ENCODE measurements around the gene CIDEC. TPM values are rescaled to one million over a fixed set of nuclear protein-coding genes. Genes with fewer than 3 reads are reported as not detected.

The CIDEC gene
- total and polyA plus RNA-seq, 9 of the 15 experiments (the other 6 are each of a cell fraction or from before 2014, with no cell fraction given): not detected

GRCh38 chr3:9890249-9891071 is 10.4 kb upstream of the CIDEC start, which contains the start of gene JAGN1 (continued):
- TF ChIP-seq CUX1 (CRISPR knock-in tag; IDR thresholded peaks at IDR 0.05): 0 out of 2 replicates have a peak, but pooled peaks have one; percentile 27
- TF ChIP-seq CCAR2 (IDR thresholded peaks at IDR 0.05; ENCODE audit: low read depth, low read length): no peak
- TF ChIP-seq HMGN3 (IDR thresholded peaks at IDR 0.05; ENCODE audit: borderline replicate concordance, extremely low read depth, insufficient read length, low read depth, low read length): peak; percentile 86
- 0 out of 2 replicates have a peak, but pooled peaks have one; percentile 7 for TF ChIP-seq STAG1 (CRISPR knock-in tag; IDR thresholded peaks at IDR 0.05; ENCODE audit: borderline replicate concordance)
- TF ChIP-seq RBM34 (IDR thresholded peaks at IDR 0.05; ENCODE audit: borderline replicate concordance, insufficient read depth, low read length): no peak
- TF ChIP-seq EGR1 (conservative IDR thresholded peaks at IDR 0.05): peak; percentile 98
- no peak for TF ChIP-seq ATF2 (CRISPR knock-in tag; IDR thresholded peaks at IDR 0.05)
- no peak for TF ChIP-seq NFE2L1 (tag; IDR thresholded peaks at IDR 0.05; ENCODE audit: borderline replicate concordance, low read depth)
- peak; percentile 94 for TF ChIP-seq TAF9B (IDR thresholded peaks at IDR 0.05; ENCODE audit: partially characterized antibody)
- no peak for TF ChIP-seq MXD1 (CRISPR knock-in tag; IDR thresholded peaks at IDR 0.05; ENCODE audit: borderline replicate concordance, poor library complexity, severe bottlenecking)
- no peak for TF ChIP-seq MAFK (IDR thresholded peaks at IDR 0.05; ENCODE audit: low read length)
- TF ChIP-seq MCM5 (IDR thresholded peaks at IDR 0.05; ENCODE audit: low read depth): no peak
- no peak for TF ChIP-seq RBM17 (IDR thresholded peaks at IDR 0.05; ENCODE audit: borderline replicate concordance, low read depth, low read length)
- peak; percentile 71 for TF ChIP-seq PCBP1 (IDR thresholded peaks at IDR 0.05; ENCODE audit: low read depth, low read length, poor library complexity, severe bottlenecking)
- TF ChIP-seq ZNF24 (IDR thresholded peaks at IDR 0.05): peak; percentile 8; the same call in 1 of the 2 replicates
- TF ChIP-seq STAT6 (CRISPR knock-in tag; IDR thresholded peaks at IDR 0.05): peak; percentile 15; the same call in 1 of the 2 replicates
